ENCODE results near the gene DENND5A. TPM values are rescaled to one million over a fixed set of nuclear protein-coding genes. Genes with fewer than 3 reads are reported as not detected.
"Not testable (repeated sequence)": the region's sequence is repeated elsewhere in the genome, so short reads cannot be mapped to it uniquely, and the experiment has no call there.

The DENND5A gene
- total and polyA plus RNA-seq, 2 donors (not counting 1 experiment from before 2014, with no cell fraction given) = 125 to 235 TPM

DNA sequence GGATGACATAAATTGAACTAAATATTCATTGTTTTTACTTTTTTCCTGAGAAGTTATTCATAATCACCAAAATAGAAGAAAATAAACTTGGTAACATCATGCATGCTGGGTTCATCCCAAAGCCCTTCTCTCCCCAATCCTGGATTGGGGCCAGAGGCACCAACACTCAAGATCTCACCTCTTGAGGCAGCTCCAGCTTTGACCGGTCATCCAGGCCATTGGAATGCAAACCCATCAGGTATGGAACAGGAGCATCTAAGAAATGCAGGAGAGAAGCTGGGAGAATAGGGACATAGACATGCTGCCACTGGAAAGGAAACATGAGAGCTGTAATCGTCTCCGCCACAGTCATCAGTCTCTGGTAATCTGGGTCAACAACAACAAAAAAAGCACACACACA is 71.8 kb downstream of the DENND5A start:
- no peaks in the 10 kb centered on the region for H4K20me1 ChIP-seq (ENCODE audit: control insufficient read depth, extremely low read depth, insufficient read depth, low read length)
- no peak overlapping the region for H3K4me3 ChIP-seq (replicated peaks in 1 of 4; ENCODE audit: control extremely low read depth in 1 of 4, insufficient read depth in 1 of 4, low read depth in 3 of 4, low read length in 4 of 4)
- no peaks in the 10 kb centered on the region for H3K79me2 ChIP-seq (ENCODE audit: control insufficient read depth, insufficient read depth, low read length)
- no peak for TF ChIP-seq EZH2 (IDR thresholded peaks at IDR 0.05; ENCODE audit: low read length, missing control alignments)
- TF ChIP-seq, protein P1, sequence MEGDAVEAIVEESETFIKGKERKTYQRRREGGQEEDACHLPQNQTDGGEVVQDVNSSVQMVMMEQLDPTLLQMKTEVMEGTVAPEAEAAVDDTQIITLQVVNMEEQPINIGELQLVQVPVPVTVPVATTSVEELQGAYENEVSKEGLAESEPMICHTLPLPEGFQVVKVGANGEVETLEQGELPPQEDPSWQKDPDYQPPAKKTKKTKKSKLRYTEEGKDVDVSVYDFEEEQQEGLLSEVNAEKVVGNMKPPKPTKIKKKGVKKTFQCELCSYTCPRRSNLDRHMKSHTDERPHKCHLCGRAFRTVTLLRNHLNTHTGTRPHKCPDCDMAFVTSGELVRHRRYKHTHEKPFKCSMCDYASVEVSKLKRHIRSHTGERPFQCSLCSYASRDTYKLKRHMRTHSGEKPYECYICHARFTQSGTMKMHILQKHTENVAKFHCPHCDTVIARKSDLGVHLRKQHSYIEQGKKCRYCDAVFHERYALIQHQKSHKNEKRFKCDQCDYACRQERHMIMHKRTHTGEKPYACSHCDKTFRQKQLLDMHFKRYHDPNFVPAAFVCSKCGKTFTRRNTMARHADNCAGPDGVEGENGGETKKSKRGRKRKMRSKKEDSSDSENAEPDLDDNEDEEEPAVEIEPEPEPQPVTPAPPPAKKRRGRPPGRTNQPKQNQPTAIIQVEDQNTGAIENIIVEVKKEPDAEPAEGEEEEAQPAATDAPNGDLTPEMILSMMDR (conservative IDR thresholded peaks at IDR 0.05 in 1 of 2, IDR thresholded peaks at IDR 0.05 in 1 of 2; ENCODE audit: low read depth in 1 of 2, low read length in 2 of 2) = no peak
- H3K4me1 ChIP-seq (ENCODE audit: control insufficient read depth, extremely low read depth, insufficient read depth, low read length) = no peaks in the 10 kb centered on the region
- no peak overlapping the region for H3K27ac ChIP-seq (ENCODE audit: insufficient read depth, low read length)
- H3K4me2 ChIP-seq (ENCODE audit: extremely low read depth, insufficient read depth, low read length) = no peak overlapping the region
- H3K9me3 ChIP-seq (ENCODE audit: control insufficient read depth, insufficient read depth, low read depth, low read length) = no peaks in the 10 kb centered on the region
- H2AFZ ChIP-seq (ENCODE audit: low read length) = no peak overlapping the region
- H3K27me3 ChIP-seq (ENCODE audit: control insufficient read depth, insufficient read depth, low read length) = no peaks in the 10 kb centered on the region
- DNase-seq (ENCODE audit: low read depth in 2 of 2) = no peak
- H3K9ac ChIP-seq (ENCODE audit: insufficient read depth, low read length) = no peak overlapping the region
- no peaks in the 10 kb centered on the region for H3K36me3 ChIP-seq (ENCODE audit: control insufficient read depth, insufficient read depth, low read length)

DNA sequence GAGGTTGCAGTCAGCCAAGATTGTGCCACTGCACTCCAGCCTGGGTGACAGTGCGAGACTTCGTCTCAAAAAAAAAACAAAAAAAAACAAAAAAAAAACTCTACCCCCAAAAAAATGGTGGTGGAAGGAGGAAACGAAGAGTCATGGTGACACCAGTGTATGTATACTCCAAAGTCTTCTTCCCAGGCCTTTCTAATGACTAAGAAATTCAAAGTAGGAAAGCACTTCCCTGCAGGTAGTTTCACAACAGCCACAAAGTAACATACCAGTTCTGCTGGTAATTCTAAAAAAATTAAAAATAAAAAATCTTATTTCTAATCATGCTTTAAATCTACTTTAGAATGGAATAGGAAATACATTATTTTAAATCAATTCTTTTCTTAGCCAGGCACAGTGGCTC is 72.6 kb downstream of the DENND5A start:
- Histone ChIP-seq H3K27ac (ENCODE audit: insufficient read depth, low read length) (no peak overlapping the region), H3K9ac (ENCODE audit: insufficient read depth, low read length) (no peak overlapping the region), H3K36me3 (ENCODE audit: control insufficient read depth, insufficient read depth, low read length) (no peaks in the 10 kb centered on the region), H3K79me2 (ENCODE audit: control insufficient read depth, insufficient read depth, low read length) (no peaks in the 10 kb centered on the region), H3K9me3 (ENCODE audit: control insufficient read depth, insufficient read depth, low read depth, low read length) (no peaks in the 10 kb centered on the region), H3K4me3 (replicated peaks in 1 of 4; ENCODE audit: control extremely low read depth in 1 of 4, insufficient read depth in 1 of 4, low read depth in 3 of 4, low read length in 4 of 4) (no peak overlapping the region), H3K4me1 (ENCODE audit: control insufficient read depth, extremely low read depth, insufficient read depth, low read length) (no peaks in the 10 kb centered on the region), H3K4me2 (ENCODE audit: extremely low read depth, insufficient read depth, low read length) (no peak overlapping the region), H4K20me1 (ENCODE audit: control insufficient read depth, extremely low read depth, insufficient read depth, low read length) (no peaks in the 10 kb centered on the region), H3K27me3 (ENCODE audit: control insufficient read depth, insufficient read depth, low read length) (no peaks in the 10 kb centered on the region), H2AFZ (ENCODE audit: low read length) (no peak overlapping the region)
- no peak for DNase-seq (ENCODE audit: low read depth in 2 of 2)
- TF ChIP-seq EZH2 (IDR thresholded peaks at IDR 0.05; ENCODE audit: low read length, missing control alignments) = no peak
- TF ChIP-seq, protein P1 (conservative IDR thresholded peaks at IDR 0.05 in 1 of 2, IDR thresholded peaks at IDR 0.05 in 1 of 2; ENCODE audit: low read depth in 1 of 2, low read length in 2 of 2) = no peak

DNA sequence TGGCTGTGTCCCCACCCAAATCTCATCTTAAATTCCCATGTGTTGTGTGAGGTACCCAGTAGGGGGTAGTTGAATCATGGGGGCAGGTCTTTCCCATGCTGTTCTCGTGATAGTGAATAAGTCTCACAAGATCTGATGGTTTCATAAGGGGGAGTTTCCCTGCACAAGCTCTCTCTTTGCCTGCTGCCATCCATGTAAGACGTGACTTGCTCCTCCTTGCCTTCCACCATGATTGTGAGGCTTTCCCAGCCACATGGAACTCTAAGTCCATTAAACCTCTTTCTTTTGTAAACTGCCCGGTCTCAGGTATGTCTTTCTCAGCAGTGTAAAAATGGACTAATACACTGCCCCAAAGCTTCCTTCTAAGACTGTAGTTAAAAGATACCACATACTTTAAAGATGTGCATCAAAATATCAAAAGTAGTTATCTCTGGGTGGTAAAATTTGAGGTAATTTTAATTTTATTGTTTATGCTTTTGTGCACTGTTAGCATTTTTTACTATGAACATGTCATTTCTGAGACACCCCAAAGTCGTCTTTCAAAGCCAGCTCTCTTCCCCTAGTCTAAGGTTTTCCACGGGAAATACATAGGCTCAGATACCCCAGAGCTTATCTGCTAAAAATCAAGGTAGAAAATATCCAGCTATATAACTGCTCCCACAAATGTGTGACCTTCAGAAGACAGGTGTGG is 74.7 kb downstream of the DENND5A start:
- H3K27me3 ChIP-seq (ENCODE audit: control insufficient read depth, insufficient read depth, low read length); H3K9me3 ChIP-seq (ENCODE audit: control insufficient read depth, insufficient read depth, low read depth, low read length); H3K4me3 ChIP-seq (replicated peaks in 1 of 4; ENCODE audit: control extremely low read depth in 1 of 4, insufficient read depth in 1 of 4, low read depth in 3 of 4, low read length in 4 of 4); H3K4me1 ChIP-seq (ENCODE audit: control insufficient read depth, extremely low read depth, insufficient read depth, low read length); H3K36me3 ChIP-seq (ENCODE audit: control insufficient read depth, insufficient read depth, low read length); H3K79me2 ChIP-seq (ENCODE audit: control insufficient read depth, insufficient read depth, low read length); H2AFZ ChIP-seq (ENCODE audit: low read length); H3K4me2 ChIP-seq (ENCODE audit: extremely low read depth, insufficient read depth, low read length); DNase-seq (ENCODE audit: low read depth in 2 of 2); H4K20me1 ChIP-seq (ENCODE audit: control insufficient read depth, extremely low read depth, insufficient read depth, low read length); H3K9ac ChIP-seq (ENCODE audit: insufficient read depth, low read length); H3K27ac ChIP-seq (ENCODE audit: insufficient read depth, low read length): not testable (repeated sequence)

DNA sequence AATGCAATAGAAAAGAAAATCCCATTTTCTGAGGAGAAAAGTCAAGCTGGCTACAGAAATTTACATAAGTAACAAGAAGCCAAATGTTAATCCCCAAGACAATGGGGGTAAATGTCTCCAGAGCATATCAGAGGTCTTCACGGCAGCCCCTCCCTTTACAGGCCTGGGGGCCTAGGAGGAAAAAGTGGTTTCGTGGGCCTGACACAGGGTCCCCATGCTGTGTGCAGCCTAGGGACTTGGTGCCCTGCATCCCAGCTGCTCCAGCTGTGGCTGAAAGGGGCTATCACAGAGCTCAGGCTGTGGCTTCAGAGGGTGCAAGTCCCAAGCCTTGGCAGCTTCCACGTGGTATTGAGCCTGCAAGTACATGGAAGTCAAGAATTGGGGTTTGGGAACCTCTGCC is 76.3 kb downstream of the DENND5A start:
- H3K9me3 ChIP-seq (ENCODE audit: control insufficient read depth, insufficient read depth, low read depth, low read length); H3K27ac ChIP-seq (ENCODE audit: insufficient read depth, low read length); H3K4me2 ChIP-seq (ENCODE audit: extremely low read depth, insufficient read depth, low read length); H3K9ac ChIP-seq (ENCODE audit: insufficient read depth, low read length); DNase-seq (ENCODE audit: low read depth in 2 of 2); H3K27me3 ChIP-seq (ENCODE audit: control insufficient read depth, insufficient read depth, low read length); H3K36me3 ChIP-seq (ENCODE audit: control insufficient read depth, insufficient read depth, low read length); H3K79me2 ChIP-seq (ENCODE audit: control insufficient read depth, insufficient read depth, low read length); H2AFZ ChIP-seq (ENCODE audit: low read length); H3K4me1 ChIP-seq (ENCODE audit: control insufficient read depth, extremely low read depth, insufficient read depth, low read length); H4K20me1 ChIP-seq (ENCODE audit: control insufficient read depth, extremely low read depth, insufficient read depth, low read length); H3K4me3 ChIP-seq (replicated peaks in 1 of 4; ENCODE audit: control extremely low read depth in 1 of 4, insufficient read depth in 1 of 4, low read depth in 3 of 4, low read length in 4 of 4): not testable (repeated sequence)
